SK-N-SH treated with all-trans-retinoic acid at 6 μM for 48 hours (cell line): ENCODE measurements around the gene MYO18A.

Experiments
- ISL1 ChIP-seq: fragments of 250-450 bp; sonication (Bioruptor Pico); IDR thresholded peaks from 2 replicates; pipeline ENCODE4 v2.1.2; 2022; ENCODE audit warnings: mild to moderate bottlenecking, moderate library complexity
- OSR1 ChIP-seq: fragments of 250-450 bp; sonication (Bioruptor Pico); IDR thresholded peaks from 2 replicates; pipeline ENCODE4 v1.8.0; 2022; ENCODE audit warnings: moderate library complexity, mild to moderate bottlenecking, inconsistent platforms
- SNAI2 ChIP-seq: fragments of 250-450 bp; sonication (Bioruptor Pico); IDR thresholded peaks from 2 replicates; pipeline ENCODE4 v1.5.0; 2020; ENCODE audit warnings: mild to moderate bottlenecking, moderate library complexity
- TCF4 ChIP-seq: fragments of 250-450 bp; sonication (Bioruptor Pico); IDR thresholded peaks from 2 replicates; pipeline ENCODE4 v1.8.0; 2021; ENCODE audit warnings: mild to moderate bottlenecking, moderate library complexity, borderline replicate concordance
- ZFP3 ChIP-seq: fragments of 250-450 bp; sonication (Bioruptor Pico); IDR thresholded peaks from 2 replicates; pipeline ENCODE4 v1.5.0; 2020; ENCODE audit warnings: mild to moderate bottlenecking, moderate library complexity
- ZNF70 ChIP-seq: fragments of 450-650 bp; formaldehyde crosslinking; IDR thresholded peaks from 2 replicates; pipeline ENCODE4 v1.5.0; 2020; ENCODE audit warnings: mild to moderate bottlenecking, moderate library complexity
- TF ChIP-seq, protein P1 (sequence below): fragments of 250-450 bp; sonication (Bioruptor Pico); IDR thresholded peaks from 2 replicates; pipeline ENCODE4 v1.8.0; 2020; ENCODE audit warnings: mild to moderate bottlenecking, moderate library complexity, borderline replicate concordance
- TF ChIP-seq, protein P2 (sequence below): fragments of 250-450 bp; sonication (Bioruptor Pico); IDR thresholded peaks from 2 replicates; pipeline ENCODE4 v1.5.0; 2020; ENCODE audit warnings: mild to moderate bottlenecking, moderate library complexity

GRCh38 chr17:29048440-29049368 lies 131.5 kb downstream of the MYO18A start:
- TF ChIP-seq, protein P1, sequence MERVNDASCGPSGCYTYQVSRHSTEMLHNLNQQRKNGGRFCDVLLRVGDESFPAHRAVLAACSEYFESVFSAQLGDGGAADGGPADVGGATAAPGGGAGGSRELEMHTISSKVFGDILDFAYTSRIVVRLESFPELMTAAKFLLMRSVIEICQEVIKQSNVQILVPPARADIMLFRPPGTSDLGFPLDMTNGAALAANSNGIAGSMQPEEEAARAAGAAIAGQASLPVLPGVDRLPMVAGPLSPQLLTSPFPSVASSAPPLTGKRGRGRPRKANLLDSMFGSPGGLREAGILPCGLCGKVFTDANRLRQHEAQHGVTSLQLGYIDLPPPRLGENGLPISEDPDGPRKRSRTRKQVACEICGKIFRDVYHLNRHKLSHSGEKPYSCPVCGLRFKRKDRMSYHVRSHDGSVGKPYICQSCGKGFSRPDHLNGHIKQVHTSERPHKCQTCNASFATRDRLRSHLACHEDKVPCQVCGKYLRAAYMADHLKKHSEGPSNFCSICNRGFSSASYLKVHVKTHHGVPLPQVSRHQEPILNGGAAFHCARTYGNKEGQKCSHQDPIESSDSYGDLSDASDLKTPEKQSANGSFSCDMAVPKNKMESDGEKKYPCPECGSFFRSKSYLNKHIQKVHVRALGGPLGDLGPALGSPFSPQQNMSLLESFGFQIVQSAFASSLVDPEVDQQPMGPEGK, result no peak
- peak; percentile 95 for TF ChIP-seq ZNF70 (CRISPR knock-in tag)
- TF ChIP-seq SNAI2 (CRISPR knock-in tag), result no peak
- TF ChIP-seq ISL1, result no peak
- TF ChIP-seq TCF4 (CRISPR knock-in tag), result peak; percentile 99
- TF ChIP-seq, protein P2, sequence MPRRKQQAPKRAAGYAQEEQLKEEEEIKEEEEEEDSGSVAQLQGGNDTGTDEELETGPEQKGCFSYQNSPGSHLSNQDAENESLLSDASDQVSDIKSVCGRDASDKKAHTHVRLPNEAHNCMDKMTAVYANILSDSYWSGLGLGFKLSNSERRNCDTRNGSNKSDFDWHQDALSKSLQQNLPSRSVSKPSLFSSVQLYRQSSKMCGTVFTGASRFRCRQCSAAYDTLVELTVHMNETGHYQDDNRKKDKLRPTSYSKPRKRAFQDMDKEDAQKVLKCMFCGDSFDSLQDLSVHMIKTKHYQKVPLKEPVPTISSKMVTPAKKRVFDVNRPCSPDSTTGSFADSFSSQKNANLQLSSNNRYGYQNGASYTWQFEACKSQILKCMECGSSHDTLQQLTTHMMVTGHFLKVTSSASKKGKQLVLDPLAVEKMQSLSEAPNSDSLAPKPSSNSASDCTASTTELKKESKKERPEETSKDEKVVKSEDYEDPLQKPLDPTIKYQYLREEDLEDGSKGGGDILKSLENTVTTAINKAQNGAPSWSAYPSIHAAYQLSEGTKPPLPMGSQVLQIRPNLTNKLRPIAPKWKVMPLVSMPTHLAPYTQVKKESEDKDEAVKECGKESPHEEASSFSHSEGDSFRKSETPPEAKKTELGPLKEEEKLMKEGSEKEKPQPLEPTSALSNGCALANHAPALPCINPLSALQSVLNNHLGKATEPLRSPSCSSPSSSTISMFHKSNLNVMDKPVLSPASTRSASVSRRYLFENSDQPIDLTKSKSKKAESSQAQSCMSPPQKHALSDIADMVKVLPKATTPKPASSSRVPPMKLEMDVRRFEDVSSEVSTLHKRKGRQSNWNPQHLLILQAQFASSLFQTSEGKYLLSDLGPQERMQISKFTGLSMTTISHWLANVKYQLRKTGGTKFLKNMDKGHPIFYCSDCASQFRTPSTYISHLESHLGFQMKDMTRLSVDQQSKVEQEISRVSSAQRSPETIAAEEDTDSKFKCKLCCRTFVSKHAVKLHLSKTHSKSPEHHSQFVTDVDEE (CRISPR knock-in tag), result peak; percentile 99
- TF ChIP-seq ZFP3 (CRISPR knock-in tag), result no peak
- no peak for TF ChIP-seq OSR1 (CRISPR knock-in tag)
